Neural cell (in vitro differentiated cells): Measurements from ENCODE around the gene ARHGEF11. TPM values are rescaled to one million over a fixed set of nuclear protein-coding genes. Genes with fewer than 3 reads are reported as not detected.
"Not testable (repeated sequence)": the region's sequence is repeated elsewhere in the genome, so short reads cannot be mapped to it uniquely, and the experiment has no call there.

Experiments
- H2AFZ ChIP-seq: fragments of 200-600, 300-800 bp; sonication (generic), shearing (Covaris generic); 2 replicates; pipeline ENCODE4 v1.6.0; 2014; ENCODE audit warnings: low read depth, mild to moderate bottlenecking, antibody characterized with exemption, low read length, moderate library complexity
- H3F3A ChIP-seq: fragments of 200-600 bp; shearing (Covaris generic); 2 replicates; pipeline ENCODE4 v1.6.1; 2016; ENCODE audit warnings: mild to moderate bottlenecking, moderate library complexity, mixed read lengths, antibody characterized with exemption, low read length; ENCODE audit not compliant: insufficient read depth, poor library complexity, severe bottlenecking
- H3K27ac ChIP-seq: fragments of 200-600, 300-800 bp; sonication (generic), shearing (Covaris generic); 2 replicates; pipeline ENCODE4 v1.5.1; 2014; ENCODE audit warnings: mild to moderate bottlenecking, low read length, moderate library complexity
- H3K27me3 ChIP-seq: fragments of 300-800, 200-600 bp; sonication (generic), shearing (Covaris generic); 2 replicates; pipeline ENCODE4 v1.6.0; 2014; ENCODE audit warnings: mild to moderate bottlenecking, low read depth, low read length, moderate library complexity; ENCODE audit not compliant: insufficient read depth
- H3K36me3 ChIP-seq: fragments of 300-800, 200-600 bp; sonication (generic), shearing (Covaris generic); 2 replicates; pipeline ENCODE4 v1.5.1; 2014; ENCODE audit warnings: mild to moderate bottlenecking, antibody characterized with exemption, low read length, moderate library complexity; ENCODE audit not compliant: insufficient read depth
- H3K4me2 ChIP-seq: fragments of 300-800, 200-600 bp; sonication (generic), shearing (Covaris generic); 2 replicates; pipeline ENCODE4 v1.6.0; 2014; ENCODE audit warnings: mild to moderate bottlenecking, low read length
- H3K4me3 ChIP-seq: fragments of 300-800, 200-600 bp; sonication (generic), shearing (Covaris generic); 2 replicates; pipeline ENCODE4 v1.5.1; 2014; ENCODE audit warnings: mild to moderate bottlenecking, low read length, moderate library complexity
- H3K79me2 ChIP-seq: fragments of 200-600 bp; shearing (Covaris generic); replicated peaks from 2 replicates; pipeline ENCODE4 v1.6.0; 2014; ENCODE audit warnings: mild to moderate bottlenecking, low read length, moderate library complexity; ENCODE audit not compliant: insufficient read depth
- H3K9ac ChIP-seq: fragments of 300-800, 200-600 bp; sonication (generic), shearing (Covaris generic); 2 replicates; pipeline ENCODE4 v1.6.1; 2016; ENCODE audit warnings: mild to moderate bottlenecking, low read length, mixed read lengths
- H3K9me2 ChIP-seq: fragments of 200-600 bp; shearing (Covaris generic); 2 replicates; pipeline ENCODE4 v1.6.1; 2016; ENCODE audit warnings: mild to moderate bottlenecking, low read length, mixed read lengths; ENCODE audit not compliant: insufficient read depth
- H3K9me3 ChIP-seq: fragments of 200-600, 300-800 bp; sonication (generic), shearing (Covaris generic); 2 replicates; pipeline ENCODE4 v1.6.1; 2016; ENCODE audit warnings: mild to moderate bottlenecking, mixed run types, low read length, moderate library complexity, mixed read lengths
- H4K20me1 ChIP-seq: fragments of 200-600 bp; shearing (Covaris generic); 2 replicates; pipeline ENCODE4 v1.6.1; 2016; ENCODE audit warnings: mild to moderate bottlenecking, mixed run types; ENCODE audit not compliant: insufficient read depth
- CTCF ChIP-seq: fragments of 450-650 bp; IDR thresholded peaks from 2 replicates; pipeline ENCODE4 v1.5.1; 2014; ENCODE audit warnings: antibody characterized with exemption, mild to moderate bottlenecking, moderate library complexity; ENCODE audit not compliant: poor library complexity, severe bottlenecking
- EP300 ChIP-seq: fragments of 450-650 bp; conservative IDR thresholded peaks from 2 replicates; pipeline ENCODE4 v1.6.1; 2014; ENCODE audit warnings: antibody characterized with exemption, mild to moderate bottlenecking, moderate library complexity; ENCODE audit not compliant: poor library complexity, severe bottlenecking
- EZH2 ChIP-seq: fragments of 200-600, 300-800 bp; shearing (Covaris generic), sonication (generic); IDR thresholded peaks from 2 replicates; pipeline ENCODE4 v1.6.1; 2014; ENCODE audit warnings: antibody characterized with exemption, low read length, borderline replicate concordance, mild to moderate bottlenecking; ENCODE audit not compliant: insufficient read depth, poor library complexity, severe bottlenecking
- MXI1 ChIP-seq: fragments of 450-650 bp; conservative IDR thresholded peaks from 2 replicates; pipeline ENCODE4 v1.6.1; 2014; ENCODE audit warnings: antibody characterized with exemption, mild to moderate bottlenecking; ENCODE audit not compliant: poor library complexity, severe bottlenecking
- POLR2AphosphoS5 ChIP-seq: IDR thresholded peaks from 2 replicates; pipeline ENCODE4 v1.6.1; 2012
- RAD21 ChIP-seq: fragments of 450-650 bp; conservative IDR thresholded peaks from 2 replicates; pipeline ENCODE4 v1.6.1; 2014; ENCODE audit warnings: antibody characterized with exemption, mild to moderate bottlenecking, moderate library complexity
- REST ChIP-seq: IDR thresholded peaks from 2 replicates; pipeline ENCODE4 v1.6.1; 2012; ENCODE audit warnings: borderline replicate concordance
- SMC3 ChIP-seq: fragments of 450-650 bp; conservative IDR thresholded peaks from 2 replicates; pipeline ENCODE4 v1.6.1; 2014; ENCODE audit warnings: antibody characterized with exemption, mild to moderate bottlenecking, moderate library complexity; ENCODE audit not compliant: poor library complexity
- TAF1 ChIP-seq: IDR thresholded peaks from 2 replicates; pipeline ENCODE4 v1.6.1; 2012; ENCODE audit warnings: low read depth
- polyA plus RNA-seq: library from polyadenylated mRNA; depleted of rRNA; stranded (reverse); fragments of >200 nt; gene quantifications from 2 replicates; pipeline ENCODE4 v1.2.3, GENCODE V29; 2014

ARHGEF11 gene
- polyA plus RNA-seq, 1 donor from 2014 or later = 33.2 TPM

GRCh38 chr1:157055729-157056128, 10.2 kb upstream of the ARHGEF11 start:
- not testable (repeated sequence) for H3F3A ChIP-seq, H3K79me2 ChIP-seq, H3K27ac ChIP-seq, H3K36me3 ChIP-seq, H3K4me3 ChIP-seq, H3K27me3 ChIP-seq, H3K9ac ChIP-seq, H2AFZ ChIP-seq, H3K9me2 ChIP-seq, H3K9me3 ChIP-seq, H4K20me1 ChIP-seq, H3K4me2 ChIP-seq

- H4K20me1 ChIP-seq = no peaks in the 10 kb centered on the region
- H3K36me3 ChIP-seq = no peaks in the 10 kb centered on the region
- no peak overlapping the region for H3K4me3 ChIP-seq
- H3K79me2 ChIP-seq = no peaks in the 10 kb centered on the region
- no peaks in the 10 kb centered on the region for H3K9me2 ChIP-seq
- no peaks in the 10 kb centered on the region for H3K27me3 ChIP-seq
- H3K4me2 ChIP-seq = no peak overlapping the region
- no peak overlapping the region for H2AFZ ChIP-seq
- H3K27ac ChIP-seq = no peak overlapping the region
- no peaks in the 10 kb centered on the region for H3F3A ChIP-seq
- TF ChIP-seq EZH2 (no peak), MXI1 (no peak), RAD21 (no peak), REST (no peak), EP300 (no peak)
- peaks cover 2% of the 10 kb centered on the region for H3K9me3 ChIP-seq
- H3K9ac ChIP-seq = no peak overlapping the region
Measured at GRCh38 chr1:157050836-157051235, 5.3 kb upstream of the ARHGEF11 start.

- Histone ChIP-seq H3K27me3 (no peaks in the 10 kb centered on the region), H3F3A (no peaks in the 10 kb centered on the region), H3K79me2 (peaks cover 31% of the 10 kb centered on the region), H2AFZ (no peak overlapping the region), H3K9me2 (no peaks in the 10 kb centered on the region), H3K9me3 (peaks cover 2% of the 10 kb centered on the region), H3K36me3 (no peaks in the 10 kb centered on the region), H3K4me2 (no peak overlapping the region), H3K4me3 (no peak overlapping the region), H3K9ac (no peak overlapping the region), H4K20me1 (peaks cover 4% of the 10 kb centered on the region), H3K27ac (no peak overlapping the region)
- no peak for TF ChIP-seq EP300
- TF ChIP-seq EZH2 = no peak
Measured at GRCh38 chr1:157047062-157047410, 1.5 kb upstream of the ARHGEF11 start.

- H3K36me3 ChIP-seq = no peaks in the 10 kb centered on the region
- TF ChIP-seq SMC3 = no peak
- TF ChIP-seq EP300 = no peak
- TF ChIP-seq REST = no peak
- no peak for TF ChIP-seq MXI1
- no peak for TF ChIP-seq RAD21
- TF ChIP-seq TAF1 = no peak
- no peak for TF ChIP-seq POLR2AphosphoS5
- no peak for TF ChIP-seq EZH2
- TF ChIP-seq CTCF = no peak
- peaks cover 4% of the 10 kb centered on the region for H4K20me1 ChIP-seq
Measured at GRCh38 chr1:157044326-157044725, 1.2 kb downstream of the ARHGEF11 start.

More at GRCh38 chr1:157044326-157044725, 1.2 kb downstream of the ARHGEF11 start:
- Histone ChIP-seq H3F3A (no peaks in the 10 kb centered on the region), H3K4me2 (peak overlapping the region; percentile 79), H3K9ac (peak overlapping the region; percentile 90), H3K79me2 (peaks cover 54% of the 10 kb centered on the region), H3K4me3 (peak overlapping the region; percentile 82), H3K27me3 (no peaks in the 10 kb centered on the region), H2AFZ (no peak overlapping the region), H3K27ac (peak overlapping the region; percentile 88), H3K9me2 (no peaks in the 10 kb centered on the region), H3K9me3 (no peaks in the 10 kb centered on the region)
